Cardiac muscle cell (in vitro differentiated cells and primary cell): ENCODE results near the gene MET. TPM values are rescaled to one million over a fixed set of nuclear protein-coding genes. Genes with fewer than 3 reads are reported as not detected.
"Not testable (repeated sequence)": the region's sequence is repeated elsewhere in the genome, so short reads cannot be mapped to it uniquely, and the experiment has no call there.

Source experiments
- DNase-seq, 2 donors: peaks; one replicate each; pipeline versions ENCODE4 v3.0.0 to v3.0.0-alpha.2; 2010 to 2017; ENCODE audit warnings: low read depth in 1 of 2, low spot score in 1 of 2
- H3K27ac ChIP-seq: fragments of 200-600 bp; sonication (generic); 2 replicates; pipeline ENCODE4 v1.5.1; 2016
- H3K27me3 ChIP-seq: fragments of 200-600 bp; sonication (generic); 2 replicates; pipeline ENCODE4 v1.6.0; 2016; ENCODE audit warnings: control low read depth
- H3K36me3 ChIP-seq: fragments of 200-600 bp; sonication (generic); 2 replicates; pipeline ENCODE4 v1.5.1; 2016; ENCODE audit warnings: control low read depth
- H3K4me1 ChIP-seq: fragments of 200-600 bp; sonication (generic); 2 replicates; pipeline ENCODE4 v1.8.1; 2017; ENCODE audit warnings: low read depth, mild to moderate bottlenecking, mixed run types
- H3K4me3 ChIP-seq: fragments of 200-600 bp; sonication (generic); 2 replicates; pipeline ENCODE4 v1.5.1; 2016; ENCODE audit warnings: mild to moderate bottlenecking
- H3K9me3 ChIP-seq: fragments of 200-600 bp; sonication (generic); 2 replicates; pipeline ENCODE4 v1.5.1; 2017; ENCODE audit warnings: low read depth, mild to moderate bottlenecking, control low read depth
- CTCF ChIP-seq: IDR thresholded peaks from 2 replicates; pipeline ENCODE4 v1.5.1; 2012; ENCODE audit warnings: low read depth, mild to moderate bottlenecking, low read length
- polyA plus RNA-seq: library from polyadenylated mRNA; unstranded; fragments of >200 nt; fragmentation: Nextera tagmentation; extraction: Ambion mirVana; gene quantifications from 2 replicates; pipeline ENCODE4 v1.2.1, GENCODE V29; 2016
- total RNA-seq: library from RNA; depleted of rRNA; stranded (reverse); fragments of >200 nt; gene quantifications from 2 replicates; pipeline ENCODE4 v1.2.3, GENCODE V29; 2016

MET gene
- total and polyA plus RNA-seq, 2 experiments from 2014 or later = 1.8 to 1.9 TPM

GRCh38 chr7:116809636-116810266 is 137.8 kb downstream of the MET start:
- Histone ChIP-seq H3K27me3 (no peaks in the 10 kb centered on the region), H3K9me3 (no peaks in the 10 kb centered on the region), H3K4me3 (no peak overlapping the region), H3K4me1 (peaks cover 8% of the 10 kb centered on the region), H3K36me3 (no peaks in the 10 kb centered on the region), H3K27ac (peak overlapping the region; percentile 24)
- DNase-seq = peak; percentile 82 to 83
- peak; percentile 53 for TF ChIP-seq CTCF

- Histone ChIP-seq H3K4me3 (no peak overlapping the region), H3K9me3 (no peaks in the 10 kb centered on the region), H3K27me3 (no peaks in the 10 kb centered on the region), H3K27ac (peak overlapping the region; percentile 24), H3K4me1 (peaks cover 8% of the 10 kb centered on the region), H3K36me3 (no peaks in the 10 kb centered on the region)
- TF ChIP-seq CTCF = no peak
- no peak for DNase-seq
Observed at GRCh38 chr7:116810267-116811116, 138.5 kb downstream of the MET start.

GRCh38 chr7:116811768-116812167 is 139.8 kb downstream of the MET start:
- no peaks in the 10 kb centered on the region for H3K36me3 ChIP-seq
- TF ChIP-seq CTCF = no peak
- H3K27me3 ChIP-seq = no peaks in the 10 kb centered on the region
- peaks cover 8% of the 10 kb centered on the region for H3K4me1 ChIP-seq
- H3K4me3 ChIP-seq = no peak overlapping the region
- H3K9me3 ChIP-seq = no peaks in the 10 kb centered on the region
- no peak for DNase-seq
- H3K27ac ChIP-seq = no peak overlapping the region

- Histone ChIP-seq H3K27ac (no peak overlapping the region), H3K4me1 (peaks cover 8% of the 10 kb centered on the region), H3K9me3 (no peaks in the 10 kb centered on the region), H3K36me3 (no peaks in the 10 kb centered on the region), H3K27me3 (no peaks in the 10 kb centered on the region), H3K4me3 (no peak overlapping the region)
- no peak for TF ChIP-seq CTCF
- no peak for DNase-seq
Observed at GRCh38 chr7:116812860-116813259, 140.9 kb downstream of the MET start.

- H3K27ac ChIP-seq, H3K27me3 ChIP-seq, H3K36me3 ChIP-seq, H3K4me3 ChIP-seq, H3K9me3 ChIP-seq, H3K4me1 ChIP-seq: not testable (repeated sequence)
- peak in 1 of 2 donors; percentile 13 for DNase-seq
Observed at GRCh38 chr7:116813371-116813770, 141.4 kb downstream of the MET start.

GRCh38 chr7:116815041-116815440 is 143.0 kb downstream of the MET start:
- no peak overlapping the region for H3K27ac ChIP-seq
- no peak overlapping the region for H3K4me3 ChIP-seq
- TF ChIP-seq CTCF = no peak
- no peaks in the 10 kb centered on the region for H3K27me3 ChIP-seq
- H3K4me1 ChIP-seq = peaks cover 5% of the 10 kb centered on the region
- no peaks in the 10 kb centered on the region for H3K36me3 ChIP-seq
- no peaks in the 10 kb centered on the region for H3K9me3 ChIP-seq
- no peak for DNase-seq
